Kasumi-1 (cell line): ENCODE results near the gene HIPK2.
A peak's percentile ranks its signal among the peaks of the same experiment; 100 is the strongest.
"Not testable (repeated sequence)": the region's sequence is repeated elsewhere in the genome, so short reads cannot be mapped to it uniquely, and the experiment has no call there.

Experiments used
- DNase-seq, 2 experiments: peaks; one replicate each; lab custom pipeline; 2025; lab: John Stamatoyannopoulos, UW

The HIPK2 gene

DNA sequence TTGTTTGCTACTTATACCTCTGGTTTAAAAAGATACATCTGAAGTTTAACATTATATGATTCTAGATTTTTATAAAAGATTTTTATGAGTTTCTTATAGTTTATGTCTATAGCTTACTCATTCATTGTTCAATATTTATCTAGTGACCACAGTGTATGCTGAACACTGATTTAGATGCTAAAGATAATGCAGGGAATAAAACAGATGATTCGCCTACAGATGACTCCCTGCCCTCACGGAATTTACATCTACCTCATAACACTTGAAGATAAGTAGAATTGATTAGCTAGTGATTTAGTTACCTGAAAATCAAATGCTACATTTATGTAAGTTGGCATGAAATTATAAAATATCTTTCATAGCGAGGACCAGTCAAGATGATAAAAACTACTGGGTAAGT lies 105.8 kb downstream of the HIPK2 start:
- DNase-seq = no peak

DNA sequence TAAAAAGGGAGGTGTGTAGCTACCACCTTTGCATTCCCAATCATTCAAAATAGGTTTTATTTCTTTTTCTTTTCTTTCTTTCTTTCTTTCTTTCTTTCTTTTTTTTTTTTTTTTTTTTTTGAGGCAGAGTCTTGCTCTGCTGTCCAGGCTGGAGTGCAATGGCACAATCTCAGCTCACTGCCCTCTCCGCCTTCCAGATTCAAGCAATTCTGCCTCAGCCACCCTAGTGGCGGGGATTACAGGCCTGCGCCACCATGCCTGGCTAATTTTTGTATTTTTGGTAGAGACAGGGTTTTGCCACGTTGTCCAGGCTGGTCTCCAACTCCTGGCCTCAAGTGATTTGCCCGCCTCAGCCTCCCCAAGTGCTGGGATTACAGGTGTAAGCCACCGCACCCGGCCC lies 107.1 kb downstream of the HIPK2 start:
- not testable (repeated sequence) for DNase-seq

DNA sequence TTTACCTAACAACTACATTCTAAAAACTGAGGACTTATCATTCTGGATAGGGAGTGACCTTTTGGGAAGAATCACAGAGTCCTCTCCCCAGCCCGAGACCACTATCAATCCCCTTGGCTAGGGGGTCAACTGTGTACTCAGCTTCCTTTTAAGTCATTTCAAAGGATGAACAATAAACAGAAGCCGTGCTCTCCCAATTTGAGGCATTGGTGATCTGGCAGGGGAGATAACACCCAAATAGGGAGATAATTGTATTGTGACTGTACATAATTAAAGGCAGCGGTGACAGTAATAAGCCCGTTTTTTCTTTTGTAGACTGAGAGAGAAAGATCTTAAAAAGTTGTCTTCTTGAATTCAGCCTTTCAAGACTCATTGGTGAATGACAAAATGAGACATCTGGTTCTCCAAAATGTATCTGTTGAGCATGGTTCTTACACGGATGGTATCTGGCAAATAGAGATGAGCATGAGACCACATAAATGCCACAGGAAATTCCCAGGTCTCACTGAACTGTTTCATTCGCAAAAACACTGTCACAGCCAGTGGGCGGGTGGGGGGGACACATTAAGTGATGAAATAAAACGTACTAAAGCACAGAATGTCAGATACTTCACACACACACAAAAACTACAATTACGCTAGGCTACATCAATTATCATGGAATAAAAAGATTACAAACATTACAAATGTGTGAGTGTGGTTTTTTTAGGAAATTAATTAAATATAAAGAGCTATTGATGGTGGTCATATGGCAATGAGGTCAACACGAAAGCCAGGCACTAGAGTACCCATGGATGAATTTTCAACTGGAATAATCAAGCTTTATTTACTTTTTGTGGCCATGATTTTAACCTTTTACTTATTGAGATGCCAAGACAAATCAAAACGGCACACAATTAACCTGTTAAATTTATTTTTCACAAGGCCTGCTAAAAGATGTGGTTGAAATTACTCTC lies 108.4 kb downstream of the HIPK2 start:
- no peak for DNase-seq

DNA sequence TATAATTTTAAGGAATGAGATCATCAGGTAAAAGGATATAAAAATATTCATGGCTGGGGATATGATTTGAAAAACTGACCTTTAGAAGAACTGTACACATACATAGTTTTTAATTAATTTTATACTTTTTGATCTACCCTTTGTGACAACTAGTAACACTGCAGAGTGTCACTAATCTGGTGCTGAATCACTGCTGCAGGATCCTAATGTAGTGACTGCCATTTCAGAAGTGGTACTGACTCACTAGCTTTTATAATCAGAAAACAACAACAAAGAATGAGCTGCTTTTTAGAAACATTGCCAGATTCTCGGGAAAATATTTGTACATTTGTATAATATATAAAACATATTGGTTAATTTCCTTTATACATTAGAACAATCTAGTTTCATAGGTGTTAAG lies 110.4 kb downstream of the HIPK2 start:
- DNase-seq = no peak

DNA sequence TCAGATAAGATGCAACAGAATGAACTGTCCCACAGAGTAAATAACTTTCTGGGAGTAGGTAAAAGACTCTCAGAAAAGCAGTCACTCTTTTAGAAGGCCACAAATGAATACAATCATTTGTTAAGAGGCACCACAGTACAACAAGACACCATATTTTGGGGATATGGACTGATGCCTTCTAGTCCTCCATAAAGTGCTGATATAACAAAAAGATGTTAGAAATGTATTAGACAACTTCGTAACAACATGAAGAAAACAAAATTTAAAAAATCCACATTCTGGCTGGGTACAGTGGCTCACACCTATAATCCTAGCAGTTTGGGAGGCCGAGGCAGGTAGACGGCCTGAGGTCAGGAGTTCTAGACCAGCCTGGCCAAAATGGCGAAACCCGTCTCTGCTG lies 111.3 kb downstream of the HIPK2 start:
- DNase-seq = no peak

DNA sequence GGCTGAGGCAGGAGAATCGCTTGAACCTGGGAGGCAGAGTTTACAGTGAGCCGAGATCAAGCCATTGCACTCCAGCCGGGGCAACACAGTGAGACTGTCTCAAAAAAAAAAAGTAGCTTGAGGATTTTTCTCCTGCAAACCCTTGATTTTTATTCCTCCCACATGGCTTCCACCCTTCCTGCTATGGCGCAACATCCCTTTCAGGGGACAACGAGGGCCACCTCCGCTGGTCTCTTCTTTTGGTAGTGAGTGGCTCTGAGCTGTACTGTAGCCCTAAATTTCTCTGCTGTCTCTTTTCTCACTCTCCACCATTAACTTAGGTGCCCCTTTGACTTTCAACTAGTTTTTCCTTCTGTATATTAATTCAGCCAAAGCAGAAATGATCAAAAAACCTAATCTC lies 113.4 kb downstream of the HIPK2 start:
- no peak for DNase-seq

DNA sequence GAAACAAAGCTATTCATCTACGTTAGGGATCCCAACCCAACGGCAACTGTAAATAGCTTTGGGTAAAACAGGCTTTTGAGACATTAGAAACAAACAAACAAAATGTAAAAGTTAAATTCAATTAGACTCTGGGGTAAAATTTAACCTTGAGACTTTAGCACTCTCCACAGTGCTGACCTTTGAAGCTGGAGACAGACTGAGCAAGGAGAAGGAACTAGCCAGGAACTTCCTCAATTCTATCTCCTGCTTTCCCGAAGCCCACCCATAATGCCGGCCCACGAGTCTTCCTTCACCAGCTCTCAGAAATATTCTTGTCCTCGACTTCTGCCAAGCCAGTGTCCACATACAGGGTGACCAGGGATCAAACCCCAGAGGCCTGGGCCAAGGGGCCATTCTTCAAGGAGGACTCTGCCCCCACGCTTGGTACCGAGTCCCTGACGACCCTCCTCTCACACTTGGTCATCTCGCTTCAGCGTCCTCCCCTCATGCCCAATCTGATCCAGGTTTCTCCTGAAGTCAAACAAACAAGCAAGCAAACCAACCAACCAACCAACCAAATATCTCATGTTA lies 114.1 kb downstream of the HIPK2 start:
- peak in 1 of 2 experiments; percentile 13 for DNase-seq

DNA sequence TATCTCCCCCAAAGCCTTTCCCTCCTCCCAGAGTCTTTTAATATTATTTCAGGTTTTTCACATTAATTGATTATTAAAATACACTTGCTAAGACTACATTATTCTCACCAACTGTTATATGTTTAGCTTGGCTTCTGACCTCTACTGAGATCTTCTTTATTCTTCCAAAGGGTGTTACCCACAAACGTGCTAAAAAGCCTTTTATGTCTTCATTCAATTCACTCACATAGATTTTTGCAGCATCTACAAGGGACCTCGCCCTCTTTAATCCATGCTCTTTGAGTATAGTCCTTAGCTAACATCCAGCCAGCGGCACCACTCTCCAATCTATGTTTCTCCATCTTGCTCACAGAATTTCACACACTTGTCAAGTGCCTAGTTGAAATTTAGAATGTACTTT lies 115.9 kb downstream of the HIPK2 start:
- no peak for DNase-seq

DNA sequence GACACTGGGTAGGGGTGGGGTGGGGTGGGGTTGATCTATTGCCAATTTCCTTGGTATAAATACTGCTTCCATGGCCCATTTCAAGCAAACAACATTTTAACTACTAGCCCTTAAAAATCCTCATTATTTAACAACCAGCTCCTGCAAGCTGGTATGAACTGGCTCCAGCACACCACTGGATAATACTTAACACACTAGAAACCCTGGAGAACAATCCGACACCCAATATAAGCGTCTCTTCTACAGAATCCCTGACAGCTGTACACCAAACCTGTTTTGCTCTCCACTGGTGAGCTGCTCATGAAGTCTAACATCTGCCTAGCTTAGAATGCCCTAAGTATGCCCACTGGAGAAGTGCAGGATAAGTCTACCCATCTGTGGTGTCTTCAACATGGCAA lies 116.8 kb downstream of the HIPK2 start:
- DNase-seq = no peak

DNA sequence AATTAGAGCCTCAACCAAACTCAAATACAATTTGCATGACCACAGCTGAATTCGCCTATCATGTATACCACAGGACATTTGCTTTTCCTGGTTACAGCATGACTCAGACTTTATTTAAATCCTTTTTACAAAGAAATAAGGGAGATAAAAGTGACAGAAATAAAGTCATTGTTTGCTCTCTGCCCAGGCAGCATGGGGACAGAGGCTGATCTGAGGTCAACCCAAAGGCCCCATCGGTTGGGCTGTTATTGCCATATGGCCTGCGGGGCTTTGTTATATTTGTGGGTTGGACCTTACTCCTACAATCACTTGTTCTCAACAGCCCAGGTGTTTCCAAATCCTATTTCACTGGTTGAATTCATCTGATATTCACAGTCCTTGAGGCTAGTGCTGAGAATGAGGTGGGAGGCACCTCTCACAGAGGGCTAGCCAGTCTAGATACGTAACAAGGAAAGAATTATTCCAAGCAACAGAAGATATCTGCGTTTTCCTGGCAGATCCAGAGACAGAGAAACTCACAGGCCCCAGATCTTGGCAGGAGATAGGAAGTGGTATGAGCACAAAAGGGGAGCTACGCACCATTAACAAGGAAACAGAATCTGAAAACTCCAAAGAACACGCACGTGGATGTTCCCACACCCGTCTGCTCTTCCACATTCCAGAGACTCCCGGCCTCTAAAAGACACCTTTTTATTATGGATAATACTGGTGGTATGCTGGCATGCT lies 117.3 kb downstream of the HIPK2 start:
- DNase-seq = no peak

DNA sequence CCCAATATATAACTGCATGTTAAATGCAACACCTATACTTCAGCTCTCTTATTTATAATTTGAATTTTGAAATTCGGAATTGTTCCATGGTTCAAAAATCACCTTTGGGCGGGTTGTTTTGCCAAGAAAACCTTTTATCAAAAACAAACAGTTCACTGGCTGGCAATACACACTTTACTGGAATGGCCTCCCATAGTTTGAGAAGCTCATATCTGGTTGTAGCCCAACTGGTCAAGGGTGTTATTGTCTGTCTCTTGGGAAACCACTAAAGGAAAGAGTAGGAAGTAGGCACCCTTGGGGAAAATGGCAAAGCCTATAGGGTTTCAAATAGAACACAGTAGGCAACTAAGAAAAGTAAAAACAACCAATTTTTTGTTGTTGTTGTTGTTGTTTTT lies 117.9 kb downstream of the HIPK2 start:
- DNase-seq = no peak

DNA sequence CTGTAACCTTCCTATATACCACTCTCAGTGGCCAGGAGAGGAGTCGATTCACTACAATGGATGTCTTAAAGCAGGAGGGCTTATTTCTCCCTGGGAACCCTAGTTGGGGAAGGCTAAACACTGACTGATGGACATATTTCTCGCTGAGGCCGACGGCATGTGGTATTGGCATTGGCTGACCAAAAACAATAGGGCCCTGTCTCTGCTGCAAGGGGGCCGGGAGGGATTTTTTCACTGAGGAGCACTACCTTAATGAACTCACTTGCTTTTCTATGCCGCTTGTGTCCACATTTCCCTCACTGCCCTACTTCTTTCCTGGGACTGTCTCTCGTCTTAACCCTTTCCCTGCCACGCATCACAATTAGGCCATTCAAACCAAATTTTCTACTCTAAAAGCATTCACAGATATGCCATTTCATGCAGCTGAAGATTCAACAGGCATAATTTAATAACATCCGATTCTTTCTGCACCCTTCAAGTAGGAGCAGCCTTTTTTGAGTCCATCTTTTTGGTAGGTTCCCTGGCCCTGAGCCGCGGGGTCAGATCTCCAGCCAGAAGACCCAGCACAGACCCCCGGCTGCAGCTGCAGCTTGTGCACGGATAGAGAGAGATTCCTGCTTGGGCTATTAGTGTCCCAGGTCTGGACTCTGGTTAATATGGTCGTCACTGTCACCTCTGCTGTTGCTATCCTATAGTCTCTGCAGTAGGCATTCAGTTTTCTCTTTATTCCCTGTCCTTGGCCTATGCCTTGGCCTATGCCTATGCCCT lies 118.7 kb downstream of the HIPK2 start:
- no peak for DNase-seq

DNA sequence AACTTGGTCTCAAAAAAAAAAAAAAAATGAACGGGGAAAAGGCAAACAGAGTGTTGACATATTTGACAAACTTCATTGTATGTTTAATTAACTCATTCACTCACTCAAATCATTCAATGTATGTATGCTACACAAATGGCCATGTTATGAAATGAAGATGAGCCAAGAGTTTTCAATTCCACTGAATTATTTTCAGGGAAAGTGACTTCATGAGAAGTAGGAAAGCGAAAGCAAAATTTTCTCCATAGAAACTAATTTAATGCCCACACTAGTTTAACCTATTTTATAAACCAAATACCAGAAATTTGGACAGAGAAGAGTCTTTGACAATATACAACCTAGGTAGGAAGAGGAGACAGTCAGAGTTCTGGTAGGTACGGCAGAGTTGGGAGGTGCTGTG lies 119.5 kb downstream of the HIPK2 start:
- DNase-seq = no peak

DNA sequence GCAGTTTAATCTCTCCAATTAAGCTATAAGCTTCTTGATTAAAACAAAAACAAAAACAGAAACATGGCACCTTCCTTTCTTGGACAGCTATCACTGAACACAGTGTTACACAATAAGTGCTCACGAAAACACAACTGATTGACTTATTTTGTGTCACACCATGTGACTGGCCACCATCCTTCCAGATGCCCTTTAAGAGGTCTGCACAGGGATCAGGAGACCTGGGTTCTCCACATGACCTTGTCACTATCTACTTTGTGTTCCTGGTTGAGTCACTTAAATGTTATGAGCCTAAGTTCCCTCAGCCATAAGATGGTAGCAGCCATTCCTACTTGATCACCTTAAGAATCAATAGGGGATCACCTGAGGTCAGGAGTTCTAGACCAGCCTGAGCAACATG lies 120.1 kb downstream of the HIPK2 start:
- DNase-seq = no peak

DNA sequence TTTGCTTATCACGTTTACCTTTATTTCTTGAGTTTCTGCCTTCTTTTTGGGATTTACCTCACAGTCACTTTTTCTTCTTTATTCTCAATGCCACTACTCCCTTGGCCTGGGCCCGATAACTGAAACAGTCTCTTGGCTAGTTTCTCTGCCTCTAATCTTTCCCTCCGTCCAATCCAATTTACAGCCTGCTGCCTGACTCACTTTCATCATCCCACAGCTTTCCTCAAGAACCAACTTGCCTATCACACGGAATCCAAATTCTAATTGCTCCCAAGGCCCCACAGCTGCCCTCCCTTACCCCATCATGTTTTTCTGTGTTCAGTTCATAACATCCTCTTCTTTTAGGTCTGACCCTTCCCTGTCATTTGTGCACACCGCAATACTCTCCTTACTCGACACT lies 121.4 kb downstream of the HIPK2 start:
- DNase-seq = no peak

DNA sequence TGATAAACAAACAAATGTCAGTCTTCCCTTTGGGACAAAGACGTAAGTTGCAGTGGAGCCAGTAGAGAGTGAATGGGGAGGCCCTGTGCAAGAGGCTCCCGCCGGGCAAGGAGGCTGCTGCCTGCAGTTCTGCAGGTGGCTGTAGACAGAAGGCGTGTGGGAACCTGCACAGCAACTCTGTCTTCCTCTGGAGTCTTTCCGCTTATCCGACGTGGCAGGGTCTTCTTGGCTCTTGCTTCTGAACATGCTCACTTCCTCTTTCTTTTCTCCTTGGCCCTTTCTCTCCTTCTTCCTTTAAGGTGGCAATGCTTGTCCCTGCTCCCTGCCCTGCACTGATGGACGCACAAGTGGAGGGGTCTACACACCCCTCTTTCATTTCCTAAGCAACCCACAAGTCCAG lies 122.5 kb downstream of the HIPK2 start:
- DNase-seq = peak in 1 of 2 experiments; percentile 25

DNA sequence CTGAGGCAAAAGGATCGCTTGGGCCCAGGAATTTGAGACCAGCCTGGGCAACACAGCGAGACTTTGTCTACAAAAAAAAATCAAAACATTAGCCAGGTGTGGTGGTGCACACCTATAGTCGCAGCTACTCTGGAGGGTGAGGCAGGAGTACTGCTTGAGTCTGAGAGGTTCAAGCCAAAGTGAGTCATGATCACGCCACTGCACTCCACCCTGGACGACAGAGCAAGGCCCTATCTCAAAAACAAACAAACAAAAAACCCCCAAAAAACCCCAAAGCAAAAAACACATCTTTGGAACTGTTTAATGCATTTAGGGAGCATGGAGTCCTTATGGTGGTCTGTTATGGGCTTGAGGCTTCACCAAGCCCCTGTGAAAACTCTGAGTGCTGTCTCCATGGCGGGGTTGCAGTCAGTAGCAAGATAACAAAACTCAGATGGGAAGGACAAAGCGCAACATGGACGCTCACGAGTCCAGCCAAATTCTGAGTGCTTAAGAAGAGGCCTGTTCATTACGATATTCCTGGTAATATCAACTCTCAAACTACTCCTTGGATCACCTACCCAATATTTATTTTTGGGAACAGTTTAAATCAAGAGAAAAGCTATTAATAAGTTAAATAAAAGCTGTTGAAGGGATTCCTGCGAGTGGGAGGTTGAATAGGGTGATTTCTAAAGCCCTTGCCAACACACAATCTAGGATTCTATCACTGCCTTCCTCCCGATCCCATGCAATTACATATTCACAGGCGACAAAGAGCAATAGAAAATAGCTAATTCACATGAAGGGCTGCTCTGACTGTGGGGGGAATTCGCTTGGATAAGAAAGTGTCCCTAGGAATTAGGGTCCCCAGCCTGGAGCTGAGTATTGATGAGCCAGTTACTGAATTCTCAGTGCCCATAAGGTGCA lies 123.3 kb downstream of the HIPK2 start:
- no peak for DNase-seq

DNA sequence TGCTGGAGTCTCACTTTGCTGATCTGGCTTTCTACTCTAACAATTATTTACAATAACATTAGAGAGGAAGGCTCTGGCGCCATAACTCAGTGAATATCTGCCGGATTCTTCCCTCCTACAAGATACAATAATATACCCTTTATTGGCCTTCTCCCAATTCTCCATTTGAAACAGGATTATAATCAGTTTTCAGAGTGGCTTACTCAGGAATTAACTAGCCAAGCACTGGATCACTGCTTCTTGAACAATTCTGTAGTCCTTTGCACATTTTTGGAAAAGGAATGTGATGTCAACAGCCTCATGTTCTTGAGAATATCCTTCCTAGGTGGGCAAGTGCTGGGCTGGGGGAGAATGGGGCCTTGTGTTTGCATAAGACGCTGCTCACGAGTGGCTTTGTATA lies 125.9 kb downstream of the HIPK2 start:
- no peak for DNase-seq

DNA sequence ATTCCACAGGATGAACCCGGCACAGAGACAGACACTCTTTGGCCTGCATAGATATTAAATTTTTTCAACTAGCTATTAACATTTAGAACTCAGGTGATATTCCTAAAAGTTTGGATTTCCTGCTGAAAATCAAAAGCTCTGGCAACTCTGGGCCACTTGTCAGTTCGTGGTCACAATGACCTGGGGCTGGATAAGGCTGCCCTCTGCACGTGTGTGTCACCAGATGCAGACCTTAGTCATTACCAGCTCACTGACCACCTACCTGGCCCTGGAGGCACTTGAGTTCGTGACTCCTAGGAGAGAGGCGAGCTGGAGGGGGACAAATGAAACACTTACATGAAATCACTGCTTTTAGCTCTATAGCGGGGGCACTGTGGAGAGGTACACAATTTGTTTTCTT lies 126.5 kb downstream of the HIPK2 start:
- no peak for DNase-seq

DNA sequence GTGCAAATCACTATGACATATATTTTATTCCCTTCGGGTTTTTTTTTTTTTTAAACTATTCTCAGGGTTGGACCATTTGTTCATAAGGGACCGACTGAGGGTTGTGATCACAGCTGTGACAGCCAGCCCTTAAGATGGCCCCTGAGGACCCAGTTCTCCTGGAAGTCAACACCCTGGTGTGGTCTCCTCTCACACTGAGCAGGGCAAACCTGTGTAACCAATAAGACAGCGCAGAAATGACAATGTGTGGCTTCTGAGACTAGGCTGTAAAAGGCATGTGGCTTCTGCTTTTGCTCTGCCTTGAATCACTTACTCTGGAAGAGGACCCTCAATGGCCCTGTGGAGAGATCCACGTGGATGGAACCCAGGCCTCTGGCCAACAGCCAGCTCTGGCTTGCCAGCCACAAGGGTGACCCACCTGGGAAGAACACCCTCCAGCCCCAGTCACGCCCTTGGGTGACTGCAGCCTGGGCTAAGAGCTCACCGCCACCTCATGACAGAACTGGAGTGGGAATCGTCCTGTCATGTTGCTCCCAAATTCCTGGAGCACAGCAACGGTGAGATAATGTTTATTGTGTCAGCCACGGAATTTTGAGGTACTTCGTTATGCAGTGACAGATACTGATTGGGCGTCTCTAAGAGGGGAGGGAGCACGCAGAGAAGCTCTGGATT lies 127.2 kb downstream of the HIPK2 start:
- DNase-seq = no peak
